Mammary epithelial cell (primary cell): ENCODE results near the gene ITGA11.

ENCODE experiments used
- CTCF ChIP-seq, 2 donors: IDR thresholded peaks in 1 of 2; conservative IDR thresholded peaks in 1 of 2; 2 replicates each; pipeline ENCODE4 v1.5.1; 2011 to 2012; ENCODE audit warnings: inconsistent platforms in 2 of 2, low read length in 2 of 2, mild to moderate bottlenecking in 2 of 2, control low read depth in 1 of 2, low read depth in 1 of 2; ENCODE audit not compliant: insufficient read depth in 1 of 2; ENCODE audit errors: extremely low read depth in 1 of 2
- EZH2 ChIP-seq: IDR thresholded peaks from 2 replicates; pipeline ENCODE4 v1.6.1; 2012; ENCODE audit warnings: low read length, inconsistent platforms, borderline replicate concordance

GRCh38 chr15:68415061-68415460 is 16.9 kb downstream of the ITGA11 start:
- TF ChIP-seq CTCF (conservative IDR thresholded peaks at IDR 0.05 in 1 of 2, IDR thresholded peaks at IDR 0.05 in 1 of 2; ENCODE audit: extremely low read depth in 1 of 2, insufficient read depth in 1 of 2, low read depth in 1 of 2, low read length in 2 of 2) (no peak), EZH2 (no peak)
